GM13977 (cell line): Measurements from ENCODE around the gene IL5.
"Not testable (repeated sequence)": the region's sequence is repeated elsewhere in the genome, so short reads cannot be mapped to it uniquely, and the experiment has no call there.

Source experiments
- DNase-seq: peaks from one replicate; pipeline ENCODE4 v3.0.0; 2012; ENCODE audit warnings: low spot score
- in situ Hi-C: fragments of 300-500 bp; cut with MboI; formaldehyde crosslinking; loops from one replicate; pipeline ENCODE4 v1.12.0; 2022; ENCODE audit warnings: low sequenced_read_pairs, low pct_unique_long_range_greater_than_20kb, mixed read lengths, inconsistent platforms; ENCODE audit not compliant: unreplicated experiment
- TF ChIP-seq, protein P1 (sequence below): IDR thresholded peaks from 2 replicates; pipeline ENCODE4 v1.5.1; 2012; ENCODE audit warnings: mild to moderate bottlenecking, control low read depth; ENCODE audit not compliant: insufficient read depth; ENCODE audit errors: extremely low read depth, missing control alignments

The IL5 gene

DNA sequence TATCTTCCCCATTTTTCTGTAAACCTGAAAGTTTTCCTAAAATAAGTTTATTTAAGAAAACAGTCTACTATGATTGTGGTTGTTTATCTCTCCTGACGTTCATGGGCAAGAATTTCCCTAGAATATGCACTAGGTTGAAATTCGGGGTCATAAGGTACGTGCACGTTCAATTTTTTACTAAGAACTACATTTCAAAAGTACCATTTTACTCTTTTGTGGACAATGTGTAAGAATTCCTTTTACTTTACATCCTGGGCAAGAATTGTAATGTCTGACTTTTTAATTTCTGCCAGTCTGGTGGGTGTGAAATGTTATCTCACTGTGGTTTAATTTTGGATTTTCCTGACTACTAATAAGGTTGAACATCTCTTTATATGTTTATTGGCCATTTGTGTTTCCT is 12.4 kb downstream of the IL5 start:
- DNase-seq, result no peak
- TF ChIP-seq, protein P1, sequence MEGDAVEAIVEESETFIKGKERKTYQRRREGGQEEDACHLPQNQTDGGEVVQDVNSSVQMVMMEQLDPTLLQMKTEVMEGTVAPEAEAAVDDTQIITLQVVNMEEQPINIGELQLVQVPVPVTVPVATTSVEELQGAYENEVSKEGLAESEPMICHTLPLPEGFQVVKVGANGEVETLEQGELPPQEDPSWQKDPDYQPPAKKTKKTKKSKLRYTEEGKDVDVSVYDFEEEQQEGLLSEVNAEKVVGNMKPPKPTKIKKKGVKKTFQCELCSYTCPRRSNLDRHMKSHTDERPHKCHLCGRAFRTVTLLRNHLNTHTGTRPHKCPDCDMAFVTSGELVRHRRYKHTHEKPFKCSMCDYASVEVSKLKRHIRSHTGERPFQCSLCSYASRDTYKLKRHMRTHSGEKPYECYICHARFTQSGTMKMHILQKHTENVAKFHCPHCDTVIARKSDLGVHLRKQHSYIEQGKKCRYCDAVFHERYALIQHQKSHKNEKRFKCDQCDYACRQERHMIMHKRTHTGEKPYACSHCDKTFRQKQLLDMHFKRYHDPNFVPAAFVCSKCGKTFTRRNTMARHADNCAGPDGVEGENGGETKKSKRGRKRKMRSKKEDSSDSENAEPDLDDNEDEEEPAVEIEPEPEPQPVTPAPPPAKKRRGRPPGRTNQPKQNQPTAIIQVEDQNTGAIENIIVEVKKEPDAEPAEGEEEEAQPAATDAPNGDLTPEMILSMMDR, result no peak
- in situ Hi-C loops, result no loop called here

DNA sequence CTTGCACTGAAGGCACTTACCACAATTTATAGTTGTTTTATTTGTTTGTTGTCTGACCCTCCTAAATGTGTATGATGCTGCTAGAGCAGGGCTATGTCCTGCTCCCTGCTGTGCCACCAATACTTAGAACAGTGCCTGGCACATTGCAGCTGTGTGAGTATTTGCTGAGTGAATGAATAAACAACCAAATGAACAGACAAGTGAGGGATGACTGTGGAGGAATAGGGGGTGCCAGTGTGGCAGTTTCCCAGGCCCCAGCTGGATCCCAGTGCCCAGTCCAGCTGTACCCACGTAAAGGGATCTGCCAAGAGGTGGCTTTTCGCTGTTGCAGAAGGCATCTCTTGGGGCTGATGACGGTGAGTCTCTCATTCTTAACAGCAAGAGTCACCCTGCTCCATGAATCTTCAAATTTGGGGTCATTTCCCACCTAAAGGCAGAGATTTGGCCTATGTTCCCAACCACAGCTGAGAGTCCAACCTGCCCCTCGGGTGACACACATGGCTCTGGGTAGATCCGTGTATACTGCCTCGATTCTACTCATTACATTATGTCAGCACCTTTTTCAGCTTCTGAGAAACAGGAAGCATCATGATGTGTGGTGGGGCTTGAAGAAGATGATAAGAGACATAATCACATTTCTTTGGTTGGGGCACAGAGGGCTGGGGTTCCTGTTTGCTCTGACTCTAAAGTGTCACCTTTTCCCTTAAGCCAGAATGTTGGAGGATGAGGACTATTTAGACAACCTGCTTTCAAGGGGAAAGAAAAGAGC is 14.3 kb downstream of the IL5 start:
- in situ Hi-C loops, result no loop called here
- no peak for DNase-seq
- TF ChIP-seq, protein P1, result no peak

DNA sequence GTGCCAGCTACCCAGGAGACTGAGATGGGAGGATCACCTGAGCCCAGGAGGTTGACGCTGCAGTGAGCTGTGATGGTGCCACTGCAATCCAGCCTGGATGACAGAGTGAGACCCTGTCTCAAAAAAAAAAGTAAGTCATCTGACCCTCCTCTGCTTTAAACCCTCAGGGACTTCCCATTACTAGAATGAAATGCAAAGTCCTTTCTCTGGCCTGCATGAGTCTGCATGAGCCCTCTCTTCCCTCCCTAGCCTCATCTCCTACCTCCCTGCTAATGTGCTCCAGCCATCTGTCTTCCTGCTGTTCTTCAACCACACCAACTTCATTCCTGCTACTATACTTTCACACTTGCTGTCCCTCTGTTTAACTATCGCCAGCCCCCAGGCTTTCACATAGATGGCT is 15.3 kb downstream of the IL5 start:
- in situ Hi-C loops, result no loop called here
- no peak for DNase-seq
- TF ChIP-seq, protein P1, result no peak

DNA sequence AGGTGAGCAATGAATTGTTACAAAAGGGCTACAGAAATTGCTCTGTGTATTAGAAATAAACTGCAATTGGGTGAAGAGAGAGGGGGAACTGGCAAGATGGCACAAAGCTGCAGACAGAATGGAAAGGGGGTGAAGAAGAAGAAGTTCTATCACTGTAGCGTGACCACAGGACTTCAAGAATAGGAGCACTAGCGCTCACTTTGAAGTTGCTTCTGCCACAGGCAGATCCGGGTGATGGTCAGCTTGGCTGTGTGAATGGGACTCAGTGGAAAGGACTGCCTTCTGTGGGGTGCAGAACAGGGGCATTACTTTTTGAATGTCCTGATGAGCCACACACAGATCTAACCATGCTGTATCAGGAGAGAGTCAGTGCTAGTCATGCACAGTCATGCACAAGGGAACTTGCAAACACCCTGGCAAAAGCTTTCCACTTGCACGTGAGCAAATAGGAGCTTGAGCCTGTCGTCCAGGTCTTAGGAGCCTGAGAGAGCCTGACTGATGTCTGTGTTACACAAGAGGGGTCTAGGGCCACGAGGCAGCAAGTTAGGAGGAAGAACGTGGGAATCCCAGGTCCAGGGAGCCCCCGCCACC is 16.3 kb downstream of the IL5 start:
- in situ Hi-C loops, result no loop called here
- no peak for DNase-seq
- TF ChIP-seq, protein P1, result no peak

DNA sequence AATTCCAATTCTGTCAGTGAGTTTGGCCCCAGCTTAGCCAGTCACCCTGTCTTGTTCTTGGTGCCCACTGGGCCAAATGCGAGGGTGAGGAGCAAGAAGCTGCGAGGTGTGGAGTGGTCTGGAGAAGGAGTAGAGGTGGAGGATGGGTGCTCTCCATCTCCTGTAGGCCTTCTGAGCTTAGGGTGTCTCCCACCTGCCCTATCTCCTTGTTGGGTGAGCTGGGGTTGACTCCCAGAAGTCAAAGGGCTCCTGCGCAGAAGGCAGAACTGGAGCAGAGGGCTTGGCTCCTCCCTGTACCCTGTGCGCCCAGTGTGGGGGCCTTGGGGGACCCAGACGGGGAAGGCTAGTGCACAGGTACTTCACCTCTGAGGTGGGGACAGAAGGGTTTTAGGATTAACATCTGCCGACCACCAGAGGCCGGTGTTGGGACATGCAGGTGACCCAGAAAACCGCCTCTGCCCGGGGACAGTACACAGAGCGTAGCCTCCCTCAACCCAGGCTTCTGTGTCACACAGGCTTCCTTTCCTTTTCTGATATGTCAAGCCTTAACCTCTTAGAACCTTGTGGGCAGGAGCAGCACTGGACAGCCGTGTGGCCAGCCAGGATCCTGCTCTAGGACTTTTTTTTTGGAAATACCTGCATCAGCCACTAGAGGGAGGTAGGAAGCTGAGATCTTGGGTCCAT is 16.9 kb downstream of the IL5 start:
- TF ChIP-seq, protein P1, result peak; percentile 71
- in situ Hi-C loops, result no loop called here
- peak; percentile 50 for DNase-seq

DNA sequence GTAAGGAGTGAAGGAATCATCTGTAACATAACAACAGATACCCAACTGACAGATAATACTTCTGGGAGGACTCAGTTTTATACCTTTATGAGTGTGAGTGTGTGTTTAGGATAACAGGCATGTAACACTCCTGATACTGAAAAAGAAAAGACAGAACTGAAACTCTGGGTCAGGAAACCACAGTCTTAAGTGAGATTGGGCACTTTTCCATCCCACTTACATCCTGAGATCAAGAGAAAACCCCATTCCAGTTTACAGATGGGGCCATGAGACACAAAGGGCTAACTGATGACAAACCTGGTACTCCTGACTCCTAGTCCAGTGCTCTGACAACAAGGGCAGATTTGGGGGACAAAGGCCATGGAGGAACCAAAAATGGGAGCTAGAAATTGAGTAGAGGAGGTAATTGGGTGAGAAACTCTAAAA is 18.0 kb downstream of the IL5 start:
- DNase-seq, result peak; percentile 32
- TF ChIP-seq, protein P1, result no peak
- in situ Hi-C loops, result no loop called here

DNA sequence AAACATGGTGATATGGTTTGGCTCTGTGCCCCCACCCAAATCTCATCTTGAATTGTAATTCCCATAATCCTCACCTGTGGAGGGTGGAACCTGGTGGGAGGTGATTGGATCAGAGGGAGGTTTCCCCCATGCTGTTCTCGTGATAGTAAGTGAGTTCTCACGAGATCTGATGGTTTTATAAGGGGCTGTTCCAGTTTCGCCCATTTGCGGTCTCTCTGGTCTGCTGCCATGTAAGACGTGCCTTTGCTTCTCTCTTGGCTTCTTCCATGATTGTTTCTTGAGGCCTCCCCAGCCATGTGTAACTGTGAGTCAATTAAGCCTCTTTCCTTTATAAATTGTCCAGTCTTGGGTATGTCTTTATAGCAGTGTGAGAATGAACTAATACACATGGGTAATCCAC is 18.4 kb downstream of the IL5 start:
- DNase-seq, in situ Hi-C loops: not testable (repeated sequence)

DNA sequence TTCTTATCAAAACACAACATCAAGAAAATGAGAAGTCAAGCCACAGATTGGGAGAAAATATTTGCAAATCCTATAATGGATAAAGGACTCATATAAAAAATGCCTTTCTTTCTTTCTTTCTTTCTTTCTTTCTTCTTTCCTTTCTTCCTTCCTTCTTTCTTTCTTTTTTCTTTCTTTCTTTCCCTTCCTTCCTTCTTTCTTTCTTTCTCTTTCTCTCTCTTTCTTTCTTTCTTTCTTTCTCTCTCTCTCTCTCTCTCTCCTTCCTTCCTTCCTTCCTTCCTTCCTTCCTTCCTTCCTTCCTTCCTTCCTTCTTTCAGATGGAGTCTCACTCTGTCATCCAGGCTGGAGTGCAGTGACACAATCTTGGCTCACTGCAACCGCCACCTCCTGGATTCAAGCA is 21.3 kb downstream of the IL5 start:
- in situ Hi-C loops, DNase-seq: not testable (repeated sequence)

DNA sequence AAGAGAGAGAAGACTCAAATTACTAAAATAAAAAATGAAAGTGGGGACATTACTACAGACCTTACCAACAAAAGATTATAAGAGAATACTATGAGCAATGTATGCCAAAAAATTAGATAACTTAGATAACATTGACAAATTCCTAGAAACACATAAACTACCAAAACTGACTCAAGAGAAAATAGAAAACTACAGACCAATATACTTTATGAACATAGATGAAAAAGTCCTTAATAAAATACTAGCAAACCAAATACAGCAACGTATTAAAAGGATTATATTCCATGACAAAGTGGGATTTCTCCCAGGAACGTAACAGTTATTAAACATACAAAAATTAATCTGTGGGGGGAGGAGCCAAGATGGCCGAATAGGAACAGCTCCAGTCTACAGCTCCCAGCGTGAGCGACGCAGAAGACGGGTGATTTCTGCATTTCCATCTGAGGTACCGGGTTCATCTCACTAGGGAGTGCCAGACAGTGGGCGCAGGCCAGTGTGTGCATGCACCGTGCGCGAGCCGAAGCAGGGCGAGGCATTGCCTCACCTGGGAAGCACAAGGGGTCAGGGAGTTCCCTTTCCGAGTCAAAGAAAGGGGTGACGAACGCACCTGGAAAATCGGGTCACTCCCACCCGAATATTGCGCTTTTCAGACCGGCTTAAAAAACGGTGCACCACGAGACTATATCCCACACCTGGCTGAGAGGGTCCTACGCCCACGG is 29.5 kb downstream of the IL5 start:
- in situ Hi-C loops, DNase-seq: not testable (repeated sequence)
